HPDE6-E6E7 (cell line): Measurements from ENCODE around the gene HOXA9.

Experiments
- DNase-seq: peaks from one replicate; pipeline ENCODE4 v3.0.0; 2011; ENCODE audit warnings: missing footprints; ENCODE audit errors: extremely low spot score

Gene HOXA9

GRCh38 chr7:27165089-27165995 lies at the start of gene HOXA9:
HOXA9 (minus strand) TSS chr7:27165537; CDS start chr7:27165457, 80 bp downstream.
- DNase-seq: no peak

GRCh38 chr7:27214239-27214950 lies 49.1 kb upstream of the HOXA9 start:
- no peak for DNase-seq

GRCh38 chr7:27213433-27214238 lies 48.3 kb upstream of the HOXA9 start:
- no peak for DNase-seq

GRCh38 chr7:27212497-27213432 lies 47.4 kb upstream of the HOXA9 start:
- DNase-seq: no peak

- DNase-seq: no peak
Measured at GRCh38 chr7:27211764-27212204, 46.4 kb upstream of the HOXA9 start.

GRCh38 chr7:27211084-27211446 lies 45.7 kb upstream of the HOXA9 start:
- DNase-seq: no peak

- DNase-seq: peak; percentile 53
Measured at GRCh38 chr7:27210441-27211083, 45.2 kb upstream of the HOXA9 start.

- DNase-seq: no peak
Measured at GRCh38 chr7:27209933-27210440, 44.6 kb upstream of the HOXA9 start.

GRCh38 chr7:27208998-27209397 lies 43.7 kb upstream of the HOXA9 start:
- DNase-seq: no peak

GRCh38 chr7:27207348-27207985 lies 42.1 kb upstream of the HOXA9 start:
- no peak for DNase-seq

- no peak for DNase-seq
Measured at GRCh38 chr7:27205325-27206280, 40.3 kb upstream of the HOXA9 start.

GRCh38 chr7:27204851-27205322 lies 39.5 kb upstream of the HOXA9 start:
- no peak for DNase-seq

GRCh38 chr7:27203964-27204594 lies 38.7 kb upstream of the HOXA9 start:
- no peak for DNase-seq

- no peak for DNase-seq
Measured at GRCh38 chr7:27203365-27203953, 38.1 kb upstream of the HOXA9 start.

GRCh38 chr7:27202862-27203134 lies 37.5 kb upstream of the HOXA9 start:
- no peak for DNase-seq

GRCh38 chr7:27202018-27202861 lies 36.9 kb upstream of the HOXA9 start:
- DNase-seq: no peak

- DNase-seq: no peak
Measured at GRCh38 chr7:27201580-27202017, 36.3 kb upstream of the HOXA9 start.
